Measurements from ENCODE around the gene NDUFA12.

NDUFA12 gene

DNA sequence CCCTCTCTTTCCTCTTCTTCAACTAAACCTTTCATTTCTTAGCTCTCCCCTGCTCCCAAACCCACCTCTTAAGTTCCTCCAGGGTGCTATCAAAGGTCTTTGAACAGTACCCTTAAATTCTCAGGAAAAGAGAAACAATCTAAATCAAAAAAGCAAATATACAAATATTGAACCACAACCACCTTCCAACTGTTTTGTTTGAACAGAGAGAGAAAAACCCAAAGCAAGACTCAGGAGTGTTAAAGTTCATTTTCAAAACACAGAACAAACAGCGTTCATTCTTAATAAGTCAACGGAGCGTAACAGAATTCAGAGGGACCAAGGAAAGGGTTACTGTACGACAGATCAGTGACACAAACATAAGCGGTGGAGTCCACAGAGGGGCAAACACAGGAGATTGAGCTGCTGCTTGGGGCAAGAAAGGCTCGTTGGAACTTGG lies 73.3 kb downstream of the NDUFA12 start:
- TF ChIP-seq GABPA (IDR thresholded peaks at IDR 0.05; ENCODE audit: low read depth) (no peak), SPI1 (IDR thresholded peaks at IDR 0.05; ENCODE audit: borderline replicate concordance, low read depth) (no peak)
- TF ChIP-seq, protein P1, sequence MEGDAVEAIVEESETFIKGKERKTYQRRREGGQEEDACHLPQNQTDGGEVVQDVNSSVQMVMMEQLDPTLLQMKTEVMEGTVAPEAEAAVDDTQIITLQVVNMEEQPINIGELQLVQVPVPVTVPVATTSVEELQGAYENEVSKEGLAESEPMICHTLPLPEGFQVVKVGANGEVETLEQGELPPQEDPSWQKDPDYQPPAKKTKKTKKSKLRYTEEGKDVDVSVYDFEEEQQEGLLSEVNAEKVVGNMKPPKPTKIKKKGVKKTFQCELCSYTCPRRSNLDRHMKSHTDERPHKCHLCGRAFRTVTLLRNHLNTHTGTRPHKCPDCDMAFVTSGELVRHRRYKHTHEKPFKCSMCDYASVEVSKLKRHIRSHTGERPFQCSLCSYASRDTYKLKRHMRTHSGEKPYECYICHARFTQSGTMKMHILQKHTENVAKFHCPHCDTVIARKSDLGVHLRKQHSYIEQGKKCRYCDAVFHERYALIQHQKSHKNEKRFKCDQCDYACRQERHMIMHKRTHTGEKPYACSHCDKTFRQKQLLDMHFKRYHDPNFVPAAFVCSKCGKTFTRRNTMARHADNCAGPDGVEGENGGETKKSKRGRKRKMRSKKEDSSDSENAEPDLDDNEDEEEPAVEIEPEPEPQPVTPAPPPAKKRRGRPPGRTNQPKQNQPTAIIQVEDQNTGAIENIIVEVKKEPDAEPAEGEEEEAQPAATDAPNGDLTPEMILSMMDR (IDR thresholded peaks at IDR 0.05; ENCODE audit: insufficient read depth, low read length), result no peak
- Histone ChIP-seq H3K4me3 (replicated peaks; ENCODE audit: insufficient read depth, low read length) (no peak overlapping the region), H3K27me3 (ENCODE audit: insufficient read depth, poor library complexity, severe bottlenecking) (no peaks in the 10 kb centered on the region), H3K27ac (replicated peaks) (no peak overlapping the region)
- DNase-seq (ENCODE audit: low read depth in 1 of 2, low spot score in 1 of 2), result no peak

DNA sequence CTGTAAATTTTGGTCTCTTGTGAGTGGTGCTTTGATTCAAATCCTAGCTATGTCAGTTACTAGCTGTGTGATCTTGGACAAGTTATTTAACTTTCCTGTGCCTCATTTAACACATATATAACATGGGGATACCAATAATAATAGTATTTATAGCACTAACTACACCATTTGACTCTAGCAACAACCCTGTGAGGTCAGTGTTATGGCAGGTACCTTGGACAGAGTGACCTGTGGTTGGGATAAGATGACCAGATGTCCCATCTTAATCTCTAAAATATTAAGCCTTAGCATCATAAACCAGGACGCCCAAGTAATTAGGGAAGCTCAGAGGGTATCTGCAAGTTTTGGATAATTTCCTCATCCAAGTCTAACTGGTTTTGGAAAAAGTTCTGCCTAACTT lies 73.7 kb downstream of the NDUFA12 start:
- Histone ChIP-seq H3K27me3 (ENCODE audit: insufficient read depth, poor library complexity, severe bottlenecking) (no peaks in the 10 kb centered on the region), H3K27ac (replicated peaks) (no peak overlapping the region), H3K4me3 (replicated peaks; ENCODE audit: insufficient read depth, low read length) (no peak overlapping the region)
- DNase-seq (ENCODE audit: low read depth in 1 of 2, low spot score in 1 of 2), result no peak
- no peak for TF ChIP-seq GABPA (IDR thresholded peaks at IDR 0.05; ENCODE audit: low read depth)
- TF ChIP-seq, protein P2, sequence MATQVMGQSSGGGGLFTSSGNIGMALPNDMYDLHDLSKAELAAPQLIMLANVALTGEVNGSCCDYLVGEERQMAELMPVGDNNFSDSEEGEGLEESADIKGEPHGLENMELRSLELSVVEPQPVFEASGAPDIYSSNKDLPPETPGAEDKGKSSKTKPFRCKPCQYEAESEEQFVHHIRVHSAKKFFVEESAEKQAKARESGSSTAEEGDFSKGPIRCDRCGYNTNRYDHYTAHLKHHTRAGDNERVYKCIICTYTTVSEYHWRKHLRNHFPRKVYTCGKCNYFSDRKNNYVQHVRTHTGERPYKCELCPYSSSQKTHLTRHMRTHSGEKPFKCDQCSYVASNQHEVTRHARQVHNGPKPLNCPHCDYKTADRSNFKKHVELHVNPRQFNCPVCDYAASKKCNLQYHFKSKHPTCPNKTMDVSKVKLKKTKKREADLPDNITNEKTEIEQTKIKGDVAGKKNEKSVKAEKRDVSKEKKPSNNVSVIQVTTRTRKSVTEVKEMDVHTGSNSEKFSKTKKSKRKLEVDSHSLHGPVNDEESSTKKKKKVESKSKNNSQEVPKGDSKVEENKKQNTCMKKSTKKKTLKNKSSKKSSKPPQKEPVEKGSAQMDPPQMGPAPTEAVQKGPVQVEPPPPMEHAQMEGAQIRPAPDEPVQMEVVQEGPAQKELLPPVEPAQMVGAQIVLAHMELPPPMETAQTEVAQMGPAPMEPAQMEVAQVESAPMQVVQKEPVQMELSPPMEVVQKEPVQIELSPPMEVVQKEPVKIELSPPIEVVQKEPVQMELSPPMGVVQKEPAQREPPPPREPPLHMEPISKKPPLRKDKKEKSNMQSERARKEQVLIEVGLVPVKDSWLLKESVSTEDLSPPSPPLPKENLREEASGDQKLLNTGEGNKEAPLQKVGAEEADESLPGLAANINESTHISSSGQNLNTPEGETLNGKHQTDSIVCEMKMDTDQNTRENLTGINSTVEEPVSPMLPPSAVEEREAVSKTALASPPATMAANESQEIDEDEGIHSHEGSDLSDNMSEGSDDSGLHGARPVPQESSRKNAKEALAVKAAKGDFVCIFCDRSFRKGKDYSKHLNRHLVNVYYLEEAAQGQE (IDR thresholded peaks at IDR 0.05; ENCODE audit: insufficient replicate concordance, low read depth), result peak; percentile 65

DNA sequence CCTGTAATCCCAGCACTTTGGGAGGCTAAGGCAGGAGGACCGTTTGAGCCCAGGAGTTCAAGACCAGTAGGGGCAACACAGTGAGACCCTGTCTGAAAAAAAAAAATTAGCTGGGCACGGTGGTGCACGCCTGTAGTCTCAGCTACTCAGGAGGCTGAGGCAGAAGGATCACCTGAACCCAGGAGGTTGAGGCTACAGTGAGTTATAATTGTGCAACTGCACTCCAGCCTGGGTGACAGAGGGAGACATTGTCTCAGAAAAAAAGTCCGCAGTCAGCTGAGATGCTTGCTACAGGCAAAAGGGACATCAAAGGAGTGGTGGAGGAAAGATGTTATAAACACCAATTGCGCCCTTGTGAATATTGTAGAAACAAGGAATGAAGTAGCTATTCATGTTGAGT lies 77.8 kb downstream of the NDUFA12 start:
- Histone ChIP-seq H3K27ac (replicated peaks) (no peak overlapping the region), H3K4me3 (replicated peaks; ENCODE audit: insufficient read depth, low read length) (no peak overlapping the region), H3K27me3 (ENCODE audit: insufficient read depth, poor library complexity, severe bottlenecking) (no peaks in the 10 kb centered on the region)
- TF ChIP-seq, protein P2 (IDR thresholded peaks at IDR 0.05; ENCODE audit: insufficient replicate concordance, low read depth), result no peak
- TF ChIP-seq, protein P1 (IDR thresholded peaks at IDR 0.05; ENCODE audit: insufficient read depth, low read length), result no peak
- TF ChIP-seq GABPA (IDR thresholded peaks at IDR 0.05; ENCODE audit: low read depth) (no peak), POLR2AphosphoS5 (IDR thresholded peaks at IDR 0.05; ENCODE audit: low read depth) (no peak), SPI1 (IDR thresholded peaks at IDR 0.05; ENCODE audit: borderline replicate concordance, low read depth) (no peak)
- DNase-seq (ENCODE audit: low read depth in 1 of 2, low spot score in 1 of 2), result no peak

DNA sequence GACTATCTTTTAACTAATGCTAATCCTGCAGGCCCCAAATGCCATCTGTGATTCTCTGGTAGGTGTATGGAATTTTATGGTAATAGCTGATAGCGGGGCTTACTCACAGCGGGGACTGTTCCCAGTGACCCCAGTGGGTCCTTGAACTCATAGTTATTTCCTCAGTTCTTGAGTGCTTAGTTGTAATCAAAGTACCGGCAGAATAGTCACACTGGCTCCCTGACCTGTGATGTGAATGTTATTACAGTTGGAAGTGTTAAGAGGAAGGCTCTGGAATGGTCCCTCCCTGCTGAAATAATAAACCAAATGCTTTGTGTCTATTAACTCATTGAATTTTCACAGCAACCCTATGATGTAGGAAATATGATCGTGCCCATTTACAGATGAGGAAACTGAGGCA lies 78.3 kb downstream of the NDUFA12 start:
- H3K27me3 ChIP-seq (ENCODE audit: insufficient read depth, poor library complexity, severe bottlenecking), result no peaks in the 10 kb centered on the region
- H3K27ac ChIP-seq (replicated peaks), result no peak overlapping the region
- no peak overlapping the region for H3K4me3 ChIP-seq (replicated peaks; ENCODE audit: insufficient read depth, low read length)
- TF ChIP-seq, protein P2 (IDR thresholded peaks at IDR 0.05; ENCODE audit: insufficient replicate concordance, low read depth), result no peak
- TF ChIP-seq GABPA (IDR thresholded peaks at IDR 0.05; ENCODE audit: low read depth) (no peak), POLR2AphosphoS5 (IDR thresholded peaks at IDR 0.05; ENCODE audit: low read depth) (no peak), SPI1 (IDR thresholded peaks at IDR 0.05; ENCODE audit: borderline replicate concordance, low read depth) (no peak)
- TF ChIP-seq, protein P1 (IDR thresholded peaks at IDR 0.05; ENCODE audit: insufficient read depth, low read length), result no peak
- no peak for DNase-seq (ENCODE audit: low read depth in 1 of 2, low spot score in 1 of 2)
